Endothelial cell of umbilical vein (primary cell): ENCODE data around the gene CNOT6L.

Source experiments
- EZH2 ChIP-seq: IDR thresholded peaks from 2 replicates; pipeline ENCODE4 v1.6.1; 2012; ENCODE audit warnings: borderline replicate concordance, low read depth, mild to moderate bottlenecking, moderate library complexity, low read length, inconsistent platforms; ENCODE audit not compliant: severe bottlenecking
- GATA2 ChIP-seq: IDR thresholded peaks from 2 replicates; pipeline ENCODE4 v1.7.0; 2011; ENCODE audit warnings: low read depth, mild to moderate bottlenecking, moderate library complexity, mixed read lengths, low read length; ENCODE audit not compliant: insufficient read length, insufficient read depth
- POLR2A ChIP-seq: IDR thresholded peaks from 2 replicates; pipeline ENCODE4 v1.6.1; 2012; ENCODE audit warnings: low read depth, mild to moderate bottlenecking, control low read depth, low read length
- POLR2AphosphoS5 ChIP-seq: IDR thresholded peaks from 2 replicates; pipeline ENCODE4 v1.6.1; 2012; ENCODE audit warnings: low read depth, mild to moderate bottlenecking, control low read depth, low read length, moderate library complexity; ENCODE audit not compliant: insufficient read depth
- TF ChIP-seq, protein P1 (sequence below), 2 donors: IDR thresholded peaks; 1 replicate in 1 of 2; 2 replicates in 1 of 2; pipeline ENCODE4 v1.5.1; 2011; ENCODE audit warnings: low read length in 2 of 2, mild to moderate bottlenecking in 2 of 2, moderate library complexity in 2 of 2, control low read depth in 1 of 2, inconsistent platforms in 1 of 2, low read depth in 1 of 2; ENCODE audit not compliant: insufficient read depth in 1 of 2; ENCODE audit errors: extremely low read depth in 1 of 2
- TF ChIP-seq, protein P2 (sequence below): IDR thresholded peaks from 2 replicates; pipeline ENCODE4 v1.6.1; 2011; ENCODE audit not compliant: insufficient read depth, insufficient read length

DNA sequence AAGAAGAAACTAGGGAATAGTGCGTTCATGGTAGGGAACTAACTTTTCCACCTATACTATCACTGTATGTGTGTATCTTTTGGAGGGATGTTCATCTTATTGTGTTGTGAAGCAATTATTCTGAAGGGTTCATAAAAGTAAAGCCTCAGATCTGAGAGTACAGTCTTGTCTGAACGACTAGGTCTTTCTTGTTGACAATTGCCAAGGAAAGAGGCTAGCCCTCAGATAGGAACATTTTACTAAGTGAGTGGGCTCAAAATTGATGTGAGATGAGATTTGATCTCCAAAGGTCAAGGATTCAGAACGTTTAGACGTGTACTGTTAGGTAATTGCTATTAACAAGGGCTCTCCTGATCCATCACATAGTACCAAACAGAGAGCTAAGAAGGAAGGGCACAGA lies 15.2 kb upstream of the CNOT6L start:
- no peak for TF ChIP-seq EZH2
- no peak for TF ChIP-seq POLR2AphosphoS5
- TF ChIP-seq, protein P1, sequence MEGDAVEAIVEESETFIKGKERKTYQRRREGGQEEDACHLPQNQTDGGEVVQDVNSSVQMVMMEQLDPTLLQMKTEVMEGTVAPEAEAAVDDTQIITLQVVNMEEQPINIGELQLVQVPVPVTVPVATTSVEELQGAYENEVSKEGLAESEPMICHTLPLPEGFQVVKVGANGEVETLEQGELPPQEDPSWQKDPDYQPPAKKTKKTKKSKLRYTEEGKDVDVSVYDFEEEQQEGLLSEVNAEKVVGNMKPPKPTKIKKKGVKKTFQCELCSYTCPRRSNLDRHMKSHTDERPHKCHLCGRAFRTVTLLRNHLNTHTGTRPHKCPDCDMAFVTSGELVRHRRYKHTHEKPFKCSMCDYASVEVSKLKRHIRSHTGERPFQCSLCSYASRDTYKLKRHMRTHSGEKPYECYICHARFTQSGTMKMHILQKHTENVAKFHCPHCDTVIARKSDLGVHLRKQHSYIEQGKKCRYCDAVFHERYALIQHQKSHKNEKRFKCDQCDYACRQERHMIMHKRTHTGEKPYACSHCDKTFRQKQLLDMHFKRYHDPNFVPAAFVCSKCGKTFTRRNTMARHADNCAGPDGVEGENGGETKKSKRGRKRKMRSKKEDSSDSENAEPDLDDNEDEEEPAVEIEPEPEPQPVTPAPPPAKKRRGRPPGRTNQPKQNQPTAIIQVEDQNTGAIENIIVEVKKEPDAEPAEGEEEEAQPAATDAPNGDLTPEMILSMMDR (IDR thresholded peaks at IDR 0.05; ENCODE audit: extremely low read depth in 1 of 2, insufficient read depth in 1 of 2, low read depth in 1 of 2, low read length in 2 of 2), result no peak
- TF ChIP-seq POLR2A, result no peak
- TF ChIP-seq, protein P2, sequence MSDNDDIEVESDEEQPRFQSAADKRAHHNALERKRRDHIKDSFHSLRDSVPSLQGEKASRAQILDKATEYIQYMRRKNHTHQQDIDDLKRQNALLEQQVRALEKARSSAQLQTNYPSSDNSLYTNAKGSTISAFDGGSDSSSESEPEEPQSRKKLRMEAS, result no peak
- no peak for TF ChIP-seq GATA2
